Suprapubic skin (tissue), 4 donors: ENCODE measurements around the gene LGR4. TPM values are rescaled to one million over a fixed set of nuclear protein-coding genes. Genes with fewer than 3 reads are reported as not detected.

Experiments
- DNase-seq, 2 donors: peaks; one replicate each; pipeline ENCODE4 v3.0.0-alpha.2; 2019; ENCODE audit warnings: low spot score in 2 of 2
- H3K27ac ChIP-seq: fragments of 200-600 bp; sonication (generic); one replicate; pipeline ENCODE4 v1.5.1; 2019
- H3K27me3 ChIP-seq: fragments of 200-600 bp; sonication (generic); one replicate; pipeline ENCODE4 v1.5.1; 2019
- H3K36me3 ChIP-seq: fragments of 200-600 bp; sonication (generic); one replicate; pipeline ENCODE4 v1.5.1; 2019
- H3K4me1 ChIP-seq: fragments of 200-600 bp; sonication (generic); one replicate; pipeline ENCODE4 v1.5.1; 2019
- H3K4me3 ChIP-seq: fragments of 200-600 bp; sonication (generic); one replicate; pipeline ENCODE4 v1.5.1; 2019; ENCODE audit warnings: mild to moderate bottlenecking
- H3K9me3 ChIP-seq: fragments of 200-600 bp; sonication (generic); one replicate; pipeline ENCODE4 v1.5.1; 2019
- CTCF ChIP-seq, 2 donors: fragments of 200-600 bp in 1 of 2; fragments of 450-650 bp in 1 of 2; sonication (generic) in 1 of 2; IDR thresholded peaks; one replicate each; pipeline ENCODE4 v1.5.1; 2016 to 2019; ENCODE audit warnings: antibody characterized with exemption in 2 of 2, mild to moderate bottlenecking in 1 of 2, moderate library complexity in 1 of 2
- EP300 ChIP-seq: sonication (generic); formaldehyde crosslinking; IDR thresholded peaks from one replicate; pipeline ENCODE4 v1.6.1; 2017; ENCODE audit warnings: antibody characterized with exemption
- POLR2A ChIP-seq, 2 donors: fragments of 450-650 bp; IDR thresholded peaks; one replicate each; pipeline ENCODE4 v1.6.1; 2017; ENCODE audit warnings: antibody characterized with exemption in 2 of 2, mild to moderate bottlenecking in 2 of 2, moderate library complexity in 2 of 2
- POLR2AphosphoS5 ChIP-seq, 3 donors: sonication (generic); formaldehyde crosslinking; IDR thresholded peaks; one replicate each; pipeline ENCODE4 v1.6.1; 2017; ENCODE audit warnings: antibody characterized with exemption in 3 of 3
- WGBS: methylation state at CpG from one replicate; pipeline ENCODE4 v1.1.5; 2018; 5-methylcytosine and 5-hydroxymethylcytosine counted together
- total RNA-seq, 4 donors: library from RNA; depleted of rRNA; stranded (reverse); fragments of >200 nt; gene quantifications; one replicate each; pipeline ENCODE4 v1.1.0, GENCODE V29; 2016

The LGR4 gene
- total RNA-seq, 4 donors from 2014 or later, result 54.7 to 143 (median 66.4) TPM

GRCh38 chr11:27401833-27402316, 70.7 kb downstream of the LGR4 start:
- Histone ChIP-seq H3K36me3 (no peaks in the 10 kb centered on the region), H3K9me3 (no peaks in the 10 kb centered on the region), H3K27ac (no peak overlapping the region), H3K4me3 (no peak overlapping the region), H3K4me1 (peaks cover 62% of the 10 kb centered on the region), H3K27me3 (no peaks in the 10 kb centered on the region)
- no peak for TF ChIP-seq POLR2AphosphoS5 (IDR thresholded peaks at IDR 0.05)
- no peak for TF ChIP-seq POLR2A (IDR thresholded peaks at IDR 0.05)
- no peak for TF ChIP-seq CTCF (IDR thresholded peaks at IDR 0.05)
- TF ChIP-seq EP300, result no peak
- WGBS, result 78% methylated on average over 5 of the region's 5 CpGs
- no peak for DNase-seq

GRCh38 chr11:27401280-27401832, 71.2 kb downstream of the LGR4 start:
- no peak for TF ChIP-seq EP300
- no peak for TF ChIP-seq CTCF (IDR thresholded peaks at IDR 0.05)
- TF ChIP-seq POLR2AphosphoS5 (IDR thresholded peaks at IDR 0.05), result no peak
- no peak for DNase-seq
- WGBS, result 80% methylated on average over 5 of the region's 5 CpGs
- no peaks in the 10 kb centered on the region for H3K9me3 ChIP-seq
- no peak overlapping the region for H3K27ac ChIP-seq
- no peaks in the 10 kb centered on the region for H3K36me3 ChIP-seq
- H3K4me3 ChIP-seq, result no peak overlapping the region
- H3K27me3 ChIP-seq, result no peaks in the 10 kb centered on the region
- peaks cover 65% of the 10 kb centered on the region for H3K4me1 ChIP-seq

GRCh38 chr11:27398400-27398770, 74.2 kb downstream of the LGR4 start:
- 96% methylated on average over 3 of the region's 3 CpGs for WGBS
- H3K4me3 ChIP-seq, result no peak overlapping the region
- H3K4me1 ChIP-seq, result peaks cover 66% of the 10 kb centered on the region
- H3K27me3 ChIP-seq, result no peaks in the 10 kb centered on the region
- TF ChIP-seq CTCF (IDR thresholded peaks at IDR 0.05) (no peak), POLR2AphosphoS5 (IDR thresholded peaks at IDR 0.05) (no peak)
- H3K9me3 ChIP-seq, result no peaks in the 10 kb centered on the region
- H3K27ac ChIP-seq, result no peak overlapping the region
- DNase-seq, result no peak
- no peaks in the 10 kb centered on the region for H3K36me3 ChIP-seq

- no peaks in the 10 kb centered on the region for H3K27me3 ChIP-seq
- TF ChIP-seq POLR2AphosphoS5 (IDR thresholded peaks at IDR 0.05) (no peak), POLR2A (IDR thresholded peaks at IDR 0.05) (no peak), CTCF (IDR thresholded peaks at IDR 0.05) (no peak), EP300 (no peak)
- 62% methylated on average over 9 of the region's 9 CpGs for WGBS
- DNase-seq, result no peak
- peaks cover 71% of the 10 kb centered on the region for H3K4me1 ChIP-seq
- H3K9me3 ChIP-seq, result no peaks in the 10 kb centered on the region
- H3K36me3 ChIP-seq, result no peaks in the 10 kb centered on the region
- no peak overlapping the region for H3K27ac ChIP-seq
- no peak overlapping the region for H3K4me3 ChIP-seq
Measured at GRCh38 chr11:27397624-27398399, 74.8 kb downstream of the LGR4 start.

GRCh38 chr11:27396259-27396839, 76.2 kb downstream of the LGR4 start:
- WGBS, result 71% methylated on average over 3 of the region's 3 CpGs
- no peaks in the 10 kb centered on the region for H3K27me3 ChIP-seq
- DNase-seq, result no peak
- H3K36me3 ChIP-seq, result no peaks in the 10 kb centered on the region
- H3K9me3 ChIP-seq, result no peaks in the 10 kb centered on the region
- H3K4me3 ChIP-seq, result no peak overlapping the region
- H3K4me1 ChIP-seq, result peaks cover 71% of the 10 kb centered on the region
- peak overlapping the region; percentile 78 for H3K27ac ChIP-seq
- no peak for TF ChIP-seq EP300
- TF ChIP-seq CTCF (IDR thresholded peaks at IDR 0.05), result no peak
- no peak for TF ChIP-seq POLR2AphosphoS5 (IDR thresholded peaks at IDR 0.05)
- no peak for TF ChIP-seq POLR2A (IDR thresholded peaks at IDR 0.05)
